ENCODE measurements around the gene SFSWAP.
"Not testable (repeated sequence)": the region's sequence is repeated elsewhere in the genome, so short reads cannot be mapped to it uniquely, and the experiment has no call there.

- TF ChIP-seq POLR2AphosphoS5 (IDR thresholded peaks at IDR 0.05; ENCODE audit: insufficient read depth in 1 of 2, low read depth in 1 of 2); POLR2A (IDR thresholded peaks at IDR 0.05): not testable (repeated sequence)
Observed at GRCh38 chr12:131706709-131707108, 4.2 kb upstream of the SFSWAP start.
